ENCODE data around the gene DNAJC13.

DNA sequence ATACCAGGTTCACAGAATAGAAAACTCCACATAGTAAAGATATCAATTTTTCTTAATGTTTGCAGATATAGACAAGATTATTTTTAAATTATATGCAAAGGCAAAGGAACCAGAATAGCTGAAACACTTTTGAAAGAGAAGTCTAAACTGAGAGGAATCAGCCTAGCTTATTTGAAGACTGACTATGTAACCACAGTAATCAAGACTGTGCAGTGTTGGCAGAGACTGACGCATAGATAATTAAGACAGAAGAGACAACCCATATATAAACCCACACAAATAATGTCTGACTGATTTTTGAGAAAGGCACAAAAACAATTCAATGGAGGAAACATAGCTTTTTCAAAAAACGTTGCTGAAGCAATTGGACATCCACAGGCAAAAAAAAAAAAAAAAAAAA lies 151.1 kb downstream of the DNAJC13 start:
- TF ChIP-seq, protein P1, sequence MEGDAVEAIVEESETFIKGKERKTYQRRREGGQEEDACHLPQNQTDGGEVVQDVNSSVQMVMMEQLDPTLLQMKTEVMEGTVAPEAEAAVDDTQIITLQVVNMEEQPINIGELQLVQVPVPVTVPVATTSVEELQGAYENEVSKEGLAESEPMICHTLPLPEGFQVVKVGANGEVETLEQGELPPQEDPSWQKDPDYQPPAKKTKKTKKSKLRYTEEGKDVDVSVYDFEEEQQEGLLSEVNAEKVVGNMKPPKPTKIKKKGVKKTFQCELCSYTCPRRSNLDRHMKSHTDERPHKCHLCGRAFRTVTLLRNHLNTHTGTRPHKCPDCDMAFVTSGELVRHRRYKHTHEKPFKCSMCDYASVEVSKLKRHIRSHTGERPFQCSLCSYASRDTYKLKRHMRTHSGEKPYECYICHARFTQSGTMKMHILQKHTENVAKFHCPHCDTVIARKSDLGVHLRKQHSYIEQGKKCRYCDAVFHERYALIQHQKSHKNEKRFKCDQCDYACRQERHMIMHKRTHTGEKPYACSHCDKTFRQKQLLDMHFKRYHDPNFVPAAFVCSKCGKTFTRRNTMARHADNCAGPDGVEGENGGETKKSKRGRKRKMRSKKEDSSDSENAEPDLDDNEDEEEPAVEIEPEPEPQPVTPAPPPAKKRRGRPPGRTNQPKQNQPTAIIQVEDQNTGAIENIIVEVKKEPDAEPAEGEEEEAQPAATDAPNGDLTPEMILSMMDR (IDR thresholded peaks at IDR 0.05; ENCODE audit: borderline replicate concordance, extremely low read depth, low read length, poor library complexity, severe bottlenecking): no peak
- no peak for TF ChIP-seq EZH2 (IDR thresholded peaks at IDR 0.05; ENCODE audit: borderline replicate concordance, low read depth, low read length, severe bottlenecking)
